HL-60 (cell line): Measurements from ENCODE around the gene ZNF112.

Source experiments
- GABPA ChIP-seq: IDR thresholded peaks from 2 replicates; pipeline ENCODE4 v1.6.1; 2012; ENCODE audit warnings: low read depth
- POLR2AphosphoS5 ChIP-seq: IDR thresholded peaks from 2 replicates; pipeline ENCODE4 v1.6.1; 2012; ENCODE audit warnings: low read depth
- SPI1 ChIP-seq: IDR thresholded peaks from 2 replicates; pipeline ENCODE4 v1.6.1; 2012; ENCODE audit warnings: low read depth, mild to moderate bottlenecking, borderline replicate concordance
- TF ChIP-seq, protein P1 (sequence below): IDR thresholded peaks from one replicate; pipeline ENCODE4 v1.5.1; 2011; ENCODE audit warnings: low read length, control low read depth, inconsistent platforms; ENCODE audit not compliant: insufficient read depth
- TF ChIP-seq, protein P2 (sequence below): IDR thresholded peaks from 2 replicates; pipeline ENCODE4 v1.6.1; 2012; ENCODE audit warnings: low read depth; ENCODE audit not compliant: insufficient replicate concordance

DNA sequence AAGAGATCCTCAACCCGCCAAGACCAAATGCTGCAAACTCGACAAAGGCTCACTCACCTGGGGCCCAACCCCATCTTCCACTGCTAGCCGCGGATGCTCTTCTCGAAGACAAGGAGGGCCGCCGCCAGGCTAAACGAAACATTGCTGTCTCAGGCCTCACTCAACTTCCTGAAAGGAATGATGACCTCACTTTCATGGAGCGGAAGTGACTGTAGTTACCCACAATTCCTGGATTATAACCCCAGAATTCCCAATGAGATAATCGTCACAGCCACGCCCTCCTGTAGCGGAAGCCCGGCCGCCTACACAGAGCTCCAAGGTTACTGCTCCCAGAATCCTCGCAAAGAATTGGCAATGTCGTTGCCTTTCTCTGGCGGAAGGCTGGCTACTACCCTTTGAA is 10.5 kb upstream of the ZNF112 start:
- TF ChIP-seq SPI1 (no peak), GABPA (no peak), POLR2AphosphoS5 (no peak)
- TF ChIP-seq, protein P1, sequence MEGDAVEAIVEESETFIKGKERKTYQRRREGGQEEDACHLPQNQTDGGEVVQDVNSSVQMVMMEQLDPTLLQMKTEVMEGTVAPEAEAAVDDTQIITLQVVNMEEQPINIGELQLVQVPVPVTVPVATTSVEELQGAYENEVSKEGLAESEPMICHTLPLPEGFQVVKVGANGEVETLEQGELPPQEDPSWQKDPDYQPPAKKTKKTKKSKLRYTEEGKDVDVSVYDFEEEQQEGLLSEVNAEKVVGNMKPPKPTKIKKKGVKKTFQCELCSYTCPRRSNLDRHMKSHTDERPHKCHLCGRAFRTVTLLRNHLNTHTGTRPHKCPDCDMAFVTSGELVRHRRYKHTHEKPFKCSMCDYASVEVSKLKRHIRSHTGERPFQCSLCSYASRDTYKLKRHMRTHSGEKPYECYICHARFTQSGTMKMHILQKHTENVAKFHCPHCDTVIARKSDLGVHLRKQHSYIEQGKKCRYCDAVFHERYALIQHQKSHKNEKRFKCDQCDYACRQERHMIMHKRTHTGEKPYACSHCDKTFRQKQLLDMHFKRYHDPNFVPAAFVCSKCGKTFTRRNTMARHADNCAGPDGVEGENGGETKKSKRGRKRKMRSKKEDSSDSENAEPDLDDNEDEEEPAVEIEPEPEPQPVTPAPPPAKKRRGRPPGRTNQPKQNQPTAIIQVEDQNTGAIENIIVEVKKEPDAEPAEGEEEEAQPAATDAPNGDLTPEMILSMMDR, result no peak
- TF ChIP-seq, protein P2, sequence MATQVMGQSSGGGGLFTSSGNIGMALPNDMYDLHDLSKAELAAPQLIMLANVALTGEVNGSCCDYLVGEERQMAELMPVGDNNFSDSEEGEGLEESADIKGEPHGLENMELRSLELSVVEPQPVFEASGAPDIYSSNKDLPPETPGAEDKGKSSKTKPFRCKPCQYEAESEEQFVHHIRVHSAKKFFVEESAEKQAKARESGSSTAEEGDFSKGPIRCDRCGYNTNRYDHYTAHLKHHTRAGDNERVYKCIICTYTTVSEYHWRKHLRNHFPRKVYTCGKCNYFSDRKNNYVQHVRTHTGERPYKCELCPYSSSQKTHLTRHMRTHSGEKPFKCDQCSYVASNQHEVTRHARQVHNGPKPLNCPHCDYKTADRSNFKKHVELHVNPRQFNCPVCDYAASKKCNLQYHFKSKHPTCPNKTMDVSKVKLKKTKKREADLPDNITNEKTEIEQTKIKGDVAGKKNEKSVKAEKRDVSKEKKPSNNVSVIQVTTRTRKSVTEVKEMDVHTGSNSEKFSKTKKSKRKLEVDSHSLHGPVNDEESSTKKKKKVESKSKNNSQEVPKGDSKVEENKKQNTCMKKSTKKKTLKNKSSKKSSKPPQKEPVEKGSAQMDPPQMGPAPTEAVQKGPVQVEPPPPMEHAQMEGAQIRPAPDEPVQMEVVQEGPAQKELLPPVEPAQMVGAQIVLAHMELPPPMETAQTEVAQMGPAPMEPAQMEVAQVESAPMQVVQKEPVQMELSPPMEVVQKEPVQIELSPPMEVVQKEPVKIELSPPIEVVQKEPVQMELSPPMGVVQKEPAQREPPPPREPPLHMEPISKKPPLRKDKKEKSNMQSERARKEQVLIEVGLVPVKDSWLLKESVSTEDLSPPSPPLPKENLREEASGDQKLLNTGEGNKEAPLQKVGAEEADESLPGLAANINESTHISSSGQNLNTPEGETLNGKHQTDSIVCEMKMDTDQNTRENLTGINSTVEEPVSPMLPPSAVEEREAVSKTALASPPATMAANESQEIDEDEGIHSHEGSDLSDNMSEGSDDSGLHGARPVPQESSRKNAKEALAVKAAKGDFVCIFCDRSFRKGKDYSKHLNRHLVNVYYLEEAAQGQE, result no peak
